Endothelial cell of umbilical vein (primary cell): ENCODE results near the gene SORT1.

Source experiments
- CTCF ChIP-seq, 2 donors: IDR thresholded peaks; 1 replicate in 1 of 2; 2 replicates in 1 of 2; pipeline ENCODE4 v1.5.1; 2011; ENCODE audit warnings: low read length in 2 of 2, mild to moderate bottlenecking in 2 of 2, moderate library complexity in 2 of 2, control low read depth in 1 of 2, inconsistent platforms in 1 of 2, low read depth in 1 of 2; ENCODE audit not compliant: insufficient read depth in 1 of 2; ENCODE audit errors: extremely low read depth in 1 of 2
- EZH2 ChIP-seq: IDR thresholded peaks from 2 replicates; pipeline ENCODE4 v1.6.1; 2012; ENCODE audit warnings: borderline replicate concordance, low read depth, mild to moderate bottlenecking, moderate library complexity, low read length, inconsistent platforms; ENCODE audit not compliant: severe bottlenecking
- GATA2 ChIP-seq: IDR thresholded peaks from 2 replicates; pipeline ENCODE4 v1.7.0; 2011; ENCODE audit warnings: low read depth, mild to moderate bottlenecking, moderate library complexity, mixed read lengths, low read length; ENCODE audit not compliant: insufficient read length, insufficient read depth
- JUN ChIP-seq: IDR thresholded peaks from 2 replicates; pipeline ENCODE4 v1.6.1; 2011; ENCODE audit warnings: borderline replicate concordance, low read depth; ENCODE audit not compliant: insufficient read length, insufficient read depth
- MAX ChIP-seq: IDR thresholded peaks from 2 replicates; pipeline ENCODE4 v1.6.1; 2011; ENCODE audit not compliant: insufficient read depth, insufficient read length
- MYC ChIP-seq: IDR thresholded peaks from one replicate; pipeline ENCODE4 v1.6.1; 2011; ENCODE audit warnings: mild to moderate bottlenecking, low read depth, low read length
- POLR2A ChIP-seq: IDR thresholded peaks from 2 replicates; pipeline ENCODE4 v1.6.1; 2012; ENCODE audit warnings: low read depth, mild to moderate bottlenecking, control low read depth, low read length
- POLR2AphosphoS5 ChIP-seq: IDR thresholded peaks from 2 replicates; pipeline ENCODE4 v1.6.1; 2012; ENCODE audit warnings: low read depth, mild to moderate bottlenecking, control low read depth, low read length, moderate library complexity; ENCODE audit not compliant: insufficient read depth

GRCh38 chr1:109371341-109371739 is 26.4 kb downstream of the SORT1 start:
- TF ChIP-seq CTCF (IDR thresholded peaks at IDR 0.05; ENCODE audit: extremely low read depth in 1 of 2, insufficient read depth in 1 of 2, low read depth in 1 of 2, low read length in 2 of 2) = no peak
- no peak for TF ChIP-seq JUN
- no peak for TF ChIP-seq POLR2A
- TF ChIP-seq POLR2AphosphoS5 = no peak
- TF ChIP-seq MYC = no peak
- no peak for TF ChIP-seq MAX
- no peak for TF ChIP-seq EZH2
- TF ChIP-seq GATA2 = no peak
